Measurements from ENCODE around the gene HES5.
"Not testable (repeated sequence)": the region's sequence is repeated elsewhere in the genome, so short reads cannot be mapped to it uniquely, and the experiment has no call there.

The HES5 gene

DNA sequence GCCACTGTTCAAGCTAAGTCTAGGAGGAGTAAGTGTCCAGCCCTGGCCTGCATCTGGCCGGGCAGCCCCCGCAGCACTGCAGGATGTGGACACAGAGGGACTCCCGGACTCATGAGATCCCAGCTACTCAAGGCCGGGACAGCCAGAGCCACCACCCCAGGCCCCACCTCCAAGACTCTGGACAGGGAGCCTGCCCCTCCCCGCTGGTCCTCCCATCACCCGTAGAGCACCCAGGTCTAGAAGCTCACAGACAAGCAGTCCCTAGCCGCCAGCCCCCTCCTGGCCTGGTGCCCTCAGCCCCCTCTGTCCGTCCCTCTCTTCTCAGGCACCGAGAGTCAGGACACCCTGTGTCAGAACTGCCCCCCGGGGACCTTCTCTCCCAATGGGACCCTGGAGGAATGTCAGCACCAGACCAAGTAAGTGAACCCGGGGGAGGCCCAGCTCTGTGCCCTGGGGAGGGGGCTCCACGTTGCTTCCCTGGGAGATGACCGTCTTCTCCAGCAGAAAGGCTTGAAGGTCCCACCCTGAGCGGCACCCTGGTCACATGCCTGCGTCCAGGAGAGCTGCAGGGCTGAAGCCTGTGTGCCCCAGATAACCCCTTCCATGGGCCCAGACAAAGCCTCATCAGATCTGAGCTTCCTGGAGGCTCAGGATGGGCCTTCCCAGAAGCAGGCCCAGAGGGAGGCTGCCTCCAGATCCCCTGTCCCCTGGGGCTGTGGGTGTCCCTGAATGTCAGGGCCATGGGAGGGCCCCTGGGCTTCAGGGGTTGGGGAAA, 30.4 kb upstream of the HES5 start:
- no peak for DNase-seq (ENCODE audit: low spot score)

DNA sequence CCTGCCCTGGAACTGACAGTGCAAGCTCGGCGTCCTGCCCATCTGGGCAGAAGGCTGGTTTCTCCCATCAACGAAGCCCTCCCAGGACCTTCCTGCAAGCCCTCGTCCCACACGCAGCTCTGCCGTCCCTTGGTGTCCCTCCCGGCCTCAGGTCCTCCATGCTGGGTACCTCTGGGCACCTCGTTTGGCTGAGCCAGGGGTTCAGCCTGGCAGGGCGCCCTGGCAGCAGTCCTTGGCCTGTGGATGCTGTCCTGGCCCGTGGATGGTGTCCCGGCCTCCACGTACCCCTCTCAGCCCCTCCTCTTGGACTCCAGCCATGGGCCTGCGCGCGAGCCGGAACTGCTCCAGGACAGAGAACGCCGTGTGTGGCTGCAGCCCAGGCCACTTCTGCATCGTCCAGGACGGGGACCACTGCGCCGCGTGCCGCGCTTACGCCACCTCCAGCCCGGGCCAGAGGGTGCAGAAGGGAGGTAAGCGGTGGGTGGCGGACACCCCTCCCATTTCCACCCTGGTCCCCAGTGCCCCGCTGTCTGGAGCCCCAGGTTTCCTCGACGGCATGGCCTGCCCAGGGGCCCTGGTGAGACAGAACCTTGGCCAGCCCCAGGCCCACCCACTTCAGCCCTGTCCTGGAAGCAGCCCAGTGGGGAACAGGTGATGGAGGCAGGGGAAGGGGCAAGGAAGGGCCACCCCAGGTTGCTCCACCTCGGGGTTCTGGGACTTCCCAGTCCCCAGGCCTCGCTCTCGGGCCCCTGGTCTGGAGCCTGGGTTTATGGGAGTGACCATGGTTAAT, 29.6 kb upstream of the HES5 start:
- no peak for DNase-seq (ENCODE audit: low spot score)

DNA sequence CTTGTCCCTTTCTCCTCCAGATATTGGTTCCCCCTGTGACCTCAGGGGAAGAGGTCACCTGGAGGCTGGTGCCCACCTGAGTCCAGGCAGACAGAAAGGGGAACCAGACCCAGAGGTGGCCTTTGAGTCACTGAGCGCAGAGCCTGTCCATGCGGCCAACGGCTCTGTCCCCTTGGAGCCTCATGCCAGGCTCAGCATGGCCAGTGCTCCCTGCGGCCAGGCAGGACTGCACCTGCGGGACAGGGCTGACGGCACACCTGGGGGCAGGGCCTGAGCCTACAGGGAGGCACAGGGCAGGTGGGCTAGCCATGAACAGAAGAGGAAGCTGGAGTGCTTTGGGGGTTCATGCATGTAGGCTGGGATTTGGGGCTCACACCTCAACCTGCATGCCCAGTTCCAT, 28.8 kb upstream of the HES5 start:
- no peak for DNase-seq (ENCODE audit: low spot score)

DNA sequence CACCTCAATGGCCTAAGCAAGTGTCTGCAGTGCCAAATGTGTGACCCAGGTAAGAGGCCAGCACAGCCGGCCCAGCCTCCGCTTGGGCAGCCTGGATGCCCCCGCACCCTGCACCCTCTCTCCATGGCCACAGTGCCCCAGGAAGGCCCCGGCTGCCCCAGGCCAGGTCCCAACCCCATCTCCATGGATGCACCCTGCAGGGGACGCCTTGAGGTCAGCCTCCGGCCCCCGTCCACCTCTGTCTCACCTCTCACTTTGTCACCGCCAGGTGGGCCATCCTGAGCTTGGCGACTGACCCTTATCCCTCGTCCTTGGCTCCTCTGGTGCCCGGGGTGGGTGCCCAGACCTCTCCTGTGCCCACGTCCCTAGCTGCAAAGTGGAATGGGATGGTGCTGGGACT, 28.4 kb upstream of the HES5 start:
- DNase-seq (ENCODE audit: low spot score): no peak

DNA sequence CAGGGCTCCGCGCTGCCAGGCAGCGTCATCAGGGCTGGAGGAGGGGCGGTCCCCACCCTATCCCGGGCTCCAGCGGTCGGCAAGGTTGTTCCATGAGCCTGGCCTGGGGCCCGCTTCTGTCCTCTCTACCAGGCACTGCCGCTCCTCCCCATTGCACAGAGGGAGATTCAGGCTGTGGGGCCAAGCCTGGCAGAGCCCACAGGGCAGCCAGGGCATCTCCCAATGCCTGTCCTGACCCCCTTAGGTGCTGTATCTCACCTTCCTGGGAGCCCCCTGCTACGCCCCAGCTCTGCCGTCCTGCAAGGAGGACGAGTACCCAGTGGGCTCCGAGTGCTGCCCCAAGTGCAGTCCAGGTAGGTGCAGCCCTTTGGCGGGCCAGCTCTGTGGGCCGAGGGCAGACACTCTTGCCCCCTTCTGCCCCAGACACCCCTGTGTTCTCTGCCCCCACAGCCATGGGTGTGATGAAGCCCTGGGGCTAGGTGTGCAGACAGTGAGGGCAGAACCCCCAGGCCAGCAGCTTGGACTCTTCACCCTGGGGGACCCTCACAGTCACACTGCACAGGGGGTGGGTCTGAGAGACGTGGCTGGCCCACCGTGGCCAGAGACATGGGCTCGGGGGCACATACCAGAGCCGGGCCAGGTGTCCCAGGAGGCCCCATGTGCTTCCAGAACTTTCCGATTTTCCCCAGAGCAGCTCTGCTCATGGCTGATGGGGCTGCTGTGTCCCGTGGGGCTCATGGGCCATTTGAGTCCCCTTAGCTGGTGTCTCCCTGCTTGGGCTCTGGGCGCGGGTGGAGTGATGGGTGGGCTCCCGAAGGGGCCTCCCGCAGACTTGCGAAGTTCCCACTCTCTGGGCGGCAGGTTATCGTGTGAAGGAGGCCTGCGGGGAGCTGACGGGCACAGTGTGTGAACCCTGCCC, 27.7 kb upstream of the HES5 start:
- no peak for DNase-seq (ENCODE audit: low spot score)

DNA sequence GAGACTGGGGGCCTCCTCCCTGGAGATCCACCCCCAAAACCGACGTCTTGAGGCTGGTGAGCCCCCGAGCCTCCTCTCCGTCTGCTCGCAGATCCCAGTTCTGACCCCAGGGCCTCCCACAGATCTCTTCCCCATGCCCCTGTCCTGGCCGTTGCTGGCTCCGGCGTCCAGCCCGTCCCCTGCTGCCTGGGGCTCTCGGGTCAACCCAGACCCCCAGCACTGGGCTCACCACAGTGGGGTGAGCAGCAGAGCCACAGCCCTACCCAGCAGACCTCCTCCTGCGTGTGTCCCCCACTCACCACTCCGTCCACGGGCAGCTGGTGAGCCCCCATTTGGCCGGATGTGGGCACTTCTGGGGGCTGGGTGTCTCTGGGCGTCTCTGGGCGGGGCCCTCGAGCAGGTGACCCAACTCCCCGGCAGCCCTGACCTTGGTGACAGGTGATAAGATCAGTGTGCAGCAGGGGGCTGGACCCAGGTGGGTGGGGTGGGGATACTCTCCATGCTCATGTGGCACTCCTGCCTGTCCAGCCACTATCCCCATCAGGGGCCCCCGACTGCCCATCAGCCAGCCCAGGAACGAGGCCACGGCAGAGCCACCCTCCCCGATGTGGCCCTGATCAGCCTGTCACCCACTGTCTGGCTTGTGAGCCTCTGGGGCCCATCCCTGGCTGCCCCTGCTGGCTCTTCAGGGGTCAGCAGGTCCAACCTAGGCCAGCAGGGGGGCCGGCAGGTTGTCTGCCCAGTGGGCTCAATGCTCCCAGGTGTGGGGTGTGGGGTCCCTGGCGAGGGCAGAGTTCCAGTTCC, 26.8 kb upstream of the HES5 start:
- DNase-seq (ENCODE audit: low spot score): peak; percentile 58

DNA sequence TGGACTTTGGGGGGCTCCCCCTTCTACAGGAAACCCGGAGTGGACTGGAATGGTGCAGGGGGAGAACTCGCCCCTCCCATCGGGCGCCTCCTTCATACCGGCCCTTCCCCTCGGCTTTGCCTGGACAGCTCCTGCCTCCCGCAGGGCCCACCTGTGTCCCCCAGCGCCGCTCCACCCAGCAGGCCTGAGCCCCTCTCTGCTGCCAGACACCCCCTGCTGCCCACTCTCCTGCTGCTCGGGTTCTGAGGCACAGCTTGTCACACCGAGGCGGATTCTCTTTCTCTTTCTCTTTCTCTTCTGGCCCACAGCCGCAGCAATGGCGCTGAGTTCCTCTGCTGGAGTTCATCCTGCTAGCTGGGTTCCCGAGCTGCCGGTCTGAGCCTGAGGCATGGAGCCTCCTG, 26.2 kb upstream of the HES5 start, which contains the start of gene TNFRSF14:
TNFRSF14 (plus strand) TSS at position 95 of the 401 bp plus-strand sequence; CDS start at position 389, 294 bp downstream.
- peak; percentile 88 for DNase-seq (ENCODE audit: low spot score)

DNA sequence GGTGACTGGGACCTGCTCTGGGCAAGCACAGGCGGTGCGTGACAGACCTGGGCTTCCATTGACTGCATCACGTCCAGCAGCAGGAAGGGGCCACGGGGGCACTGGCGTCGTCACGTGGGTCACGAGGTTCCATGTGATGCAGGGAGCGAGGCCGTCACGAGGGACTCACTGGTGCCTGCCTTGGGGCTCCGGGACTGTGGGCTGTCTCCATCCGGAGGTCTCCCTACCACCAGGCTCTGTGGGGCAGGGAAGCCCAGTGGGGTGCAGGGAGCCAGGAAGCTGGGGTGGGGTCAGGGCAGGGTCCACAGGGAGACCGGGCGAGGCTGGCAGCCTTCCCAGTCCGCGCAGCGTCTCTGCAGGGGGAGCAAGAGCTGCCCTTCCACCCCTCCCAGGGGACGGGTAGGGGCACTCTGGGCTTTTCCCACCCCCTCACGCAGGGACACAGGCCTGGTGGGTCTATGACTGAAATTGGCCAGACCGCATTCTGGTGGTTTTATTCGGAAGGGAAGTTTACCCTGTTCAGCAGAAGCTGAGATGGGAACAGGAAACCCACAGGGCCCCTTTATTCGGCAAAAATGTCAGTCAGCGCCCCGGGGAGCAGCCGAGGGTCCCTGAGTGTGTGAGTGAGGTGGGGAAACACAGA, 25.7 kb upstream of the HES5 start:
- peak; percentile 85 for DNase-seq (ENCODE audit: low spot score)

DNA sequence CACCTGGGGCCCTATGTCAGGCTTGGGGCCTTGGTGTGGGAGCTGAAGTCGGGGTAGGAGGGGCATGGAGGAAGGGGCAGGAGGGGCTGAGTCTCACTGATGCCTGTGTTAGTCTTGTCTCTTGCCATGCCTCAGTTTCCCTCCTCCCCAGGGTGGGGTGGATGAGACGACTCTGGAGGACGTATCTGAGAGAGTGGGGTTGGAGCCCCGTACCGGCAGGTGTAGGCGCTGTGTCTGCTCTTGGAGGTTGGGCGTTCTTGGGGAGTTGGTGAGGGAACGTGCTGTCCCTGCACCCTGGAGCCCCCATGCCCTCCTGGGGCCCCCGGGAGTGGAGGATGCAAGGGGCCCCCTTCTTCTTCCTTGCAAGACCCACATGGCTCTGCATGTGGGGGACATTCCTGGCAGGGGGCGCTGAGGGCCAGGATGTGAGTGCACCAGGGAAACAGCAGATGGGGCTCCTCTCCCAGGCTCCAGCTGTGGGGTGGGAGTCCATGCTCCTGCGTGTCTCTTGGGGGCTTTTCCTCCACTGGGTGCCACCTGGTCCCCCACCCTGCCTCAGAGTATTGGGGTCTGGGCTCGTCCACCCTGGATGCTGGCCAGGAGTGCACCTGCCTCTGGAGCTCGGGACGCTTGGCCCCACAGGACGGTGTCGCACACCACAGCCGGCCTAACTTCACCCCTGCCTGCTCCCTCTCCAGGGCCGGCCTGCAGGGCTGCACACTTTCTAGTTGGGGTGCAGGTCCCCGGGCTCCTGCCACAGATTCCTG, 24.7 kb upstream of the HES5 start:
- no peak for DNase-seq (ENCODE audit: low spot score)

DNA sequence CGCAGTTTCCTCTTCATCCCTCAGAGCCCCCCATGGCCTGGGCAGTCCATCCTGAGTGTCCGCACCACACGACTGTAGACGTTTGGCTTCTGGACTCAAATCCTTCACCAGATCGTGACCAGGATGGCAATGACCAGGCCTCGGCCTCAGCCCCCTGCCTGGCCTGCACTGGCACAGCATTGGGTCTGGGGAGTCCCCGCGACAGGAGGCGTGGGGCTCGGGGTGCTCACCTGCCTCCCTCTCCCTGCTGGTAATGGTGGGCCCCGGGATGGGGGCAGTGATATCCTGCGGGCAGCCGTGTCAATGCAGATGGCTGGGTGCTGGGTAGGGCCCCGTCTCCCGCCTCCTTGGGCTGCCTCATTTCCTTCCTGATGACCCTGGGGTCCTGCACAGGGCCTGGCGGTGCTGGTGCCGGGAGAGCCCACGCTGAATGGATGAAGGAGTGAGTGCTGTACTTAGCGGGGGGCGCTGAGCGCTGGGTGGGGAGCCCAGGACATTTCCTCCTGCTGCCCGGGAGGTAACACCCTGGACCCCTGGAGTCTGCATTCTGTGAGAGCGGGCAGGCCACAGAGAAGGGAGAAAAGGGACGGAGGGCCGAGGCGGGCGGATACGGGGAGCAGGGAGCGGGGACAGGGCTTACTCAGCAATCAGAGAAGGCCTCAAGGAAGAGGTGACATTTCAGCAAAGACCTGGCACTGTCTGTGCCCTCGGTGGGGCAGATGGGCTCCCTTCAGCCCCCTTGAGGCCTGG, 24.0 kb upstream of the HES5 start:
- DNase-seq (ENCODE audit: low spot score): no peak

DNA sequence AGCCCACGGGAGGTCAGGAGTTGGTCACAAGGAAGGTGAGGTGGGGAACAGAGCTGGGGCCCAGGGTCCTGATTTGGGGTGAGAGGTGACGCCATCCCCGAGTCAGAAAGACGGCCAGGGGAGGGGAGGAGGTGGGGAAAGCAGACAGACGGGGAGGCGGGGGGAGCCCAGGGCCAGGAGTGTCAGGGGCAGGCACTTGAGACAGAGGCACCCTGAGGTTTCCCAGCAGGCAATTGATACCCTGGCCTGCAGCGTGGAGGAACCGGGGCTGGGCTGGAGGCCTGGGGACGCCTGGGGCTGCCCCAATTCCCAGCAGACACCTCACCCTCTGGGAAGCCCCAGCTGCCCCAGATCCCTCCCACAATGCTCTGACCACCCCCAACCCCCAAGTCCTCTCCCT, 23.0 kb upstream of the HES5 start:
- not testable (repeated sequence) for DNase-seq (ENCODE audit: low spot score)

DNA sequence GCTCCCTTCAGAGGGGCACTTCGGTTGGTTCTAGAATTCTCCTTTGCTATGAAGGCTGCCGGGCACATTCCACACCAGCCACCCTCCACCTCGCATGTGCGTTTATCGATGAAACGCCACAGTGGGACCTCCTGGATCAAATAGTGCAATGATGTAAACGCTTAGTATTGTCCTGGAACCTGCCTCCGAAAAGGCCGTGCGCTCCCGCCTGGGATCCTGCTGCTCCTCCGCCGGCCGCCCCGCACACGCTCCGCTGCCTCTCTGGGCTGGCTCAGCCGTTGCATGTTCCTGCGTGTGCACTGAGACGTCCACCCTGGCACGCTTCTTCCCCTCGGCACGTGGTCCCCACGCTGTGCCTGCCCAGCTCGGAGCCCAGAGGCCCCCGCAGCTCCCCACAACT, 22.1 kb upstream of the HES5 start:
- DNase-seq (ENCODE audit: low spot score): no peak

DNA sequence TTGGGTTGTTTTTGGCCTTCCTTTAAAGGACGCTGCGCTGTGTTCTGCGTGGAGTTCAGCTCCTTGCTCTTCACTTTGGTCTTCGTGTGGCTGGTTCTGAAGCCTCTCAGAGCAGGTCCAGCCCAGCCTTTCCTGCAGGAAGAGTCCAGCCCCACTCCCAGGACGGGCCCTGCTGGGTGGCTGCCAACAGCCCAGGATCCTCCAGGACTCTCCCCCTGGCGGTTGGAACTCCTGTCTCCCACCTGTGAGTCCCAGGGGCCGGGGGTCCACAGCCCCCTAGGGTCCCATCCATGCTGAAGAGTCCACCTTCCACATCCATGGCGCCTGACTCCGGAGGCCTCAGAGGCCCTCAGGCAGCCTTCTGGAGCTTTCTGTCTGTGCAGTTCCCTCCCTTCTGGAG, 21.5 kb upstream of the HES5 start:
- not testable (repeated sequence) for DNase-seq (ENCODE audit: low spot score)

DNA sequence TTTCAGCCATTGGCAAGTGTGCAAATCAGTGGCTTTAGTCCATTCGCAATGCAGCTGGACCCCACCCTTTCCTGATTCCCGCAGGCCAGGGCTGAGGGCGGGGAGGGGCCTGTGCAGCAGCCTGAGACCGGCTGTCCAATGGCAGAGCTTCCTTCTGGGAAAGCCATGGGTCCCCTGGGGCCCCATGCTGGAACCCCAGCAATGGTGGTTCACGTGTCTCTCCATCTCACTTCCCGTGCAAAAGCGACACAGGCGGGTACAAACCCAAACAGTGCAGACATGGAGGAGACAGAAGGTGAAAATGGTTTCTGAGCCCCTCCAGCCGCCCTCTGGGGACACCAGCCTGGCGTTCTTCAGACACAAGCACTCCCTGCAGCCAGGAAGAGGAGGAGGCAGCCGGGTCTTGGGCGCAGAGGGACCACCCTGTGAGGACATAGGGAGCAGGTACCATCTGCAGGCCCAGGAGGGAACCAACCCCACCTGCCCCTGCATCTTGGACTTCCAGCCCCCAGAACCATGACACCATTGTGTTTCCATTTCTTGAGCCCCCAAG, 20.3 kb upstream of the HES5 start:
- not testable (repeated sequence) for DNase-seq (ENCODE audit: low spot score)

DNA sequence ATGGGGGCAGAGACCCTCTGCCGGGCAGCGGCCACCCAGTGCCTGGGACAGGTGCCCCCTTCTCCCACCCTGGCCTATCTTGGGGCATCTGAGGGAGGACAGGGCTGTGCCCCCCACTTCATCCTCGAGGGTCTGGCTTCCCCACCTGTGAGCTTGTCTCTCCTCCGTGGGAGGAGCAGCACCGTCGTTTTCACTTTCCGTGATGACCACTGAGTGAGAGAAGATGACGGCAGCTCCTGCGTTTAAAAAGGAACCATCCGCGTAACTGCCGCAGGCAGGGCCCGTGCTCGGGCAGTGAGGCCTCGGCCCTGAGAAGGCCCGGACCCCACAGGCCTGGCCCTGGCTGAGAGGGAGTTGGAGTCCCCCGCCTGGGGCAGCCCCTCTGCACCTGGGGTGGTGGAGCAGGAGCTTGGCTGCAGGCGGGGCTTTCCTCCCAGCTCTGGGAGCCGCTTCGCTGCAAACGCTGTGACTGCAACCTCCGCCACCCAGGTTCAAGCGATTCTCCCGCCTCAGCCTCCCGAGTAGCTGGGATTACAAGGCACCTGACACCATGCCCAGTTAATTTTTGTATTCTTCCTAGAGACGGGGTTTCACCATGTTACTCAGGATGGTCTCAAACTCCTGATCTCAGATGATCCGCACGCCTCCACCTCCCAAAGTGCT, 19.4 kb upstream of the HES5 start:
- DNase-seq (ENCODE audit: low spot score): not testable (repeated sequence)

DNA sequence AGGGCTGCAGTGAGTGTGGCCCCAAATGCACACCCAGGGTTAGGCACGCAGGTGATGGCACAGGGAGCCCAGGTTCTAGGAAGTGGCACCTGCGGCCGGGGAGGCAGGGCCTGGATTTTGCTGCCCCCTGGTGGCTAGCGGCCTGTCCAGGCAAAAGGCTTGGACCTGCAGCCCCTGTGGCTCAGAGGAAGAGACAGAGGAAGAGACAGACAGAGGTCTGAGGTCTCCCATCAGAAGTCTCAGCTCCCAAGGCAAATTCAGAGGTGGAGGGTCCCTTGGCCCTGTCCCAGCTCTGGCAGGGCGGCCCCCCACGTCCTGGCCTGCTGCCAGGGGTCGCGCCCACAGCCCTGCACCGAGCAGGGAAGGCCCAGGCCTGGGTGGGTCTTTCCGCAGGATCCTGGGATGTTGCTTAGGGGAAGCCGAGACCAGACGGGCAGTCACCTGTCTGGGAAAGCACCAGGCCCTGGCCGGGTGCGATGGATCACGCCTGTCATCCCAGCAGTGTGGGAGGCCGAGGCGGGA, 18.1 kb upstream of the HES5 start:
- peak; percentile 91 for DNase-seq (ENCODE audit: low spot score)

DNA sequence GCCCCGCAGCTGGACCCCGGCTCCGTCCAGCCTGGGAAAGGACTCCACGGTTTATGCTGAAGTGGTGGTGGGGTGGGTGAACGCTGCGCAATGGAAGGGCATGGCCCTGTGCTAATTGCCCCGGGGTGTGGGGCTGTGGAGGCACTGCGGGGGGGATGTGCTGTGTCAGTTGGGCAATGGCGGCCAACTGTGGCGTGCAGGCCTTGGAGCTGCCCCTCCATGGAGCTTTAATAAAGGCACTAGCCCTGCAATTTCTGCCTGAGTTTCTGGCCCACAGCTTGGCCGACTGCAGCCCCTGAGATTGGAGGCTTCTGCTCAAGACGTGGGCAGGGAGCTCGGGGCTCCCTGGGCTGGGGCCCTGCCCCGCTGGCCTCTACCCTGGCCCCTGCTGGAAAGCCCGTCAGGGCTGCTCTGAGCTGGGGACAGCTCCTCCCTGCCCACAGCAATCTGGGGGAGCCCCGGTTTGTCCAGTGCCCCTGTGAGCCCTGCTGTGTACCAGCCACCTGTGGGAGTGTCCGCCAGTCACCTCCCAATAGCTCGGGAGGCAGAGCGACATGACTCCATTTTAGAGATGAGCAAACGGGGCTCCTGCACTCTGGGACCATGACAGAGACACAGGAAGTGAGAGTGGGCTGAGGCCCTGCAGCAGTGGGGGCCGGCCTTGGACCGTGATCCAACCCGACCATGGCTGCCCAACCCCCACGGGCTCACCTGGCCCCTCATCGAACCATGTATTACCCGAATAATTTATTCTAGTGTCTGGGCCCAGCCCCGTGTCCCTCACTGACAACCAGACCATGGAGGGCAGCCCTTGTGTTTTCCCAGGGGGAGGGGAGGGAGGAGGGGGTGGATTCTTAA, 17.4 kb upstream of the HES5 start:
- no peak for DNase-seq (ENCODE audit: low spot score)

Data from hepatic stellate cell (primary cell).